DND-41 (cell line): ENCODE data around the gene CEP295NL.
A peak's percentile ranks its signal among the peaks of the same experiment; 100 is the strongest.

ENCODE experiments used
- ATAC-seq: fragments of 200-7000 bp; cut with Tn5 transposase; 3 replicates; pipeline ENCODE4 v1.9.1; 2021; ENCODE audit warnings: low read depth; ENCODE audit not compliant: insufficient read depth
- DNase-seq: peaks from one replicate; pipeline ENCODE4 v3.0.0-alpha.2; 2020
- H2AFZ ChIP-seq: 2 replicates; pipeline ENCODE4 v1.6.0; 2012; ENCODE audit warnings: low read depth, low read length
- H3K27ac ChIP-seq: 2 replicates; pipeline ENCODE4 v1.5.1; 2012; ENCODE audit warnings: low read length, inconsistent platforms
- H3K27me3 ChIP-seq: fragments of 200-600 bp; sonication (generic); 2 replicates; pipeline ENCODE4 v1.6.0; 2012; ENCODE audit warnings: low read length, mild to moderate bottlenecking, inconsistent platforms; ENCODE audit not compliant: insufficient read depth, poor library complexity
- H3K36me3 ChIP-seq: 2 replicates; pipeline ENCODE4 v1.5.1; 2012; ENCODE audit warnings: low read length, inconsistent platforms; ENCODE audit not compliant: insufficient read depth
- H3K4me1 ChIP-seq: 2 replicates; pipeline ENCODE4 v1.5.1; 2012; ENCODE audit warnings: mild to moderate bottlenecking, low read length; ENCODE audit not compliant: insufficient read depth
- H3K4me2 ChIP-seq: 2 replicates; pipeline ENCODE4 v1.6.0; 2012; ENCODE audit warnings: mild to moderate bottlenecking, moderate library complexity, low read length, inconsistent platforms; ENCODE audit not compliant: insufficient read depth
- H3K4me3 ChIP-seq, 2 experiments: fragments of 200-600 bp in 1 of 2; shearing (Covaris generic) in 1 of 2; 2 replicates each; pipeline ENCODE4 v1.5.1; 2012 to 2016; ENCODE audit warnings: inconsistent platforms in 2 of 2, low read length in 2 of 2, mild to moderate bottlenecking in 2 of 2, low read depth in 1 of 2, moderate library complexity in 1 of 2
- H3K79me2 ChIP-seq: 2 replicates; pipeline ENCODE4 v1.6.0; 2012; ENCODE audit warnings: low read length, inconsistent platforms; ENCODE audit not compliant: insufficient read depth
- H3K9ac ChIP-seq: 2 replicates; pipeline ENCODE4 v1.6.0; 2012; ENCODE audit warnings: low read depth, mild to moderate bottlenecking, inconsistent platforms, low read length, moderate library complexity
- H3K9me3 ChIP-seq: 2 replicates; pipeline ENCODE4 v1.5.1; 2012; ENCODE audit warnings: low read length, moderate library complexity, mild to moderate bottlenecking, inconsistent platforms; ENCODE audit not compliant: insufficient read depth, severe bottlenecking
- H4K20me1 ChIP-seq: 2 replicates; pipeline ENCODE4 v1.6.0; 2012; ENCODE audit warnings: low read length; ENCODE audit not compliant: insufficient read depth
- CTCF ChIP-seq: IDR thresholded peaks from 2 replicates; pipeline ENCODE4 v1.5.1; 2012; ENCODE audit warnings: borderline replicate concordance, low read length, moderate library complexity, mild to moderate bottlenecking; ENCODE audit not compliant: poor library complexity, severe bottlenecking; ENCODE audit errors: extremely low read depth
- EZH2 ChIP-seq: IDR thresholded peaks from 3 replicates; pipeline ENCODE4 v1.6.1; 2012; ENCODE audit warnings: borderline replicate concordance, low read depth, mild to moderate bottlenecking, moderate library complexity, low read length, inconsistent platforms; ENCODE audit not compliant: severe bottlenecking

CEP295NL gene

GRCh38 chr17:78882540-78883088 lies 20.4 kb downstream of the CEP295NL start:
- peaks cover 3% of the 10 kb centered on the region for H3K27me3 ChIP-seq
- no peak overlapping the region for H2AFZ ChIP-seq
- H3K36me3 ChIP-seq = no peaks in the 10 kb centered on the region
- no peak overlapping the region for H3K9ac ChIP-seq
- H4K20me1 ChIP-seq = peaks cover 11% of the 10 kb centered on the region; the same call in 1 of the 2 replicates
- no peaks in the 10 kb centered on the region for H3K79me2 ChIP-seq
- no peak for ATAC-seq
- H3K27ac ChIP-seq = no peak overlapping the region
- peaks cover 9% of the 10 kb centered on the region; the same call in 1 of the 2 replicates for H3K4me1 ChIP-seq
- DNase-seq = no peak
- TF ChIP-seq EZH2 (no peak), CTCF (no peak)
- H3K4me2 ChIP-seq = no peak overlapping the region
- no peaks in the 10 kb centered on the region for H3K9me3 ChIP-seq
- H3K4me3 ChIP-seq = no peak overlapping the region

DNA sequence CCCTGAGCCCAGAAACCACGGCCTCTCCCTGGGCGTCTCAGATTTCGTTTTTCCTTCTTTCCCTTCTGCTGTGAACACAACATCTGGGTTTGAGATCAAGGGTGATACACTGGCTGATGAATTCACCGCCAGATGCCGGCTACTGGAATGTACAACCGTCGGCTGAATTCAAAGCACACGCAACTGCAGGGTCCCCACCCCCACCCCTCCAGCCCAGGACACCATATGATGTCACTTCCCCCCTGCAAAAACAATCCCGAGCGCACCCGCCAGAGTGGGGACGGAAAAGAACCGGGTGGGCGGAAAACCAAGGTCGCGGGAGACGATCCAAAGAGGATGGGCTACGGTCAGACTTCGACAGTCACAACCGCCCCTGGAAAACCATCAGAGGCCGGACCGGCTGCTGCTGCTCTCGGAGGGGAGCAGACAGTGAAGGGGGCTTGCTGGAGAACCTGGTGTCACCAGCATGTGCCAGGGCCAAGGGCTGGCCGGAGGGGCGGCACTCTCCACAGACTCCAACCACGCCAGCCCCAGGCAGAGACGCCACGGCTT lies 23.3 kb downstream of the CEP295NL start:
- Histone ChIP-seq H3K9me3 (no peaks in the 10 kb centered on the region), H3K9ac (no peak overlapping the region), H2AFZ (no peak overlapping the region), H3K27me3 (peaks cover 3% of the 10 kb centered on the region), H3K4me1 (peaks cover 9% of the 10 kb centered on the region; the same call in 1 of the 2 replicates), H4K20me1 (0 out of 2 replicates have a peak, but pooled peaks cover 8% of the 10 kb centered on the region), H3K4me3 (no peak overlapping the region), H3K4me2 (no peak overlapping the region), H3K27ac (no peak overlapping the region), H3K79me2 (no peaks in the 10 kb centered on the region), H3K36me3 (no peaks in the 10 kb centered on the region)
- TF ChIP-seq CTCF (no peak), EZH2 (no peak)
- ATAC-seq (peak; percentile 88), DNase-seq (peak; percentile 70)

DNA sequence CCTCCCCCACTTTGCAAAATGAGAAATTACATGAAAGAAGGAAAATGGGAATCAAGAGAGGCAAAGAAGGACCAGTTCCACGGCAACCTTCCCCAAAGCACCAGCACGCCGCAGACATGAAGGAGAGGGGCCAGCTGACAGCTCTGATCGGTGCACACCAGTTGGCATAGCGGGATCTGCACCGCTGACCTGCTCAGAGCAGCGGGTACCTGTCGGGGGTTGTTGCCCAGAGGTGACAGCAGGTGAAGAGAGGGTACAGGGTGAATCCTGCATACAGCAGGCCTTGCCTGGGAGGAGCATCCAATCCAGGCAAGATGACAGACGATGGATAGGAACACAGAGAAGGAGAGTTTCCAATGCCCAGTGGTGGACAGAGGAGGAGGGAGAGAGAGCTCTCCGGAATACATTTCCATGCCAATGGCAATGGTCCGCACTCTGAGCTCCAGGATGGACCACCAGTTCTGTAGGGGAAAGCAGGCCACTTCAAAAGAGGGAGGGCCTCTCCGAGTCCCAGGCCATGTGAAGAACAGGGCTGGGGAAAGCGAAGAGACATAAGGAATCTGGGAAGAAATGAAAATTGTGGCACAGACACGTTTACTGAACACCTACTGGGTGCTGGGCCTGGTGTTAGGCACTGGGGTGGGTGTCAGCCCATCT lies 24.0 kb downstream of the CEP295NL start:
- ATAC-seq (no peak), DNase-seq (no peak)
- TF ChIP-seq EZH2 (no peak), CTCF (no peak)
- H3K4me1 ChIP-seq = peaks cover 9% of the 10 kb centered on the region; the same call in 1 of the 2 replicates
- H3K9me3 ChIP-seq = no peaks in the 10 kb centered on the region
- no peaks in the 10 kb centered on the region for H3K36me3 ChIP-seq
- H3K9ac ChIP-seq = no peak overlapping the region
- no peak overlapping the region for H3K4me3 ChIP-seq
- H3K4me2 ChIP-seq = no peak overlapping the region
- H2AFZ ChIP-seq = no peak overlapping the region
- no peaks in the 10 kb centered on the region for H3K79me2 ChIP-seq
- peaks cover 3% of the 10 kb centered on the region for H3K27me3 ChIP-seq
- no peak overlapping the region for H3K27ac ChIP-seq
- H4K20me1 ChIP-seq = peaks cover 8% of the 10 kb centered on the region; the same call in 1 of the 2 replicates
